Uterus (tissue), 4 donors: ENCODE data around the gene FAM240B. TPM values are rescaled to one million over a fixed set of nuclear protein-coding genes. Genes with fewer than 3 reads are reported as not detected.

Source experiments
- DNase-seq, 2 donors: peaks; one replicate each; pipeline ENCODE4 v3.0.0-alpha.2; 2019 to 2020
- H3K27ac ChIP-seq, 2 donors: fragments of 200-600 bp; sonication (generic); 1 replicate in 1 of 2; 2 replicates in 1 of 2; pipeline ENCODE4 v1.5.1; 2016 to 2018
- H3K27me3 ChIP-seq, 2 donors: fragments of 200-600 bp; sonication (generic); one replicate each; pipeline ENCODE4 v1.5.1; 2018 to 2019; ENCODE audit warnings: control low read depth in 1 of 2
- H3K36me3 ChIP-seq, 2 donors: fragments of 200-600 bp; sonication (generic); one replicate each; pipeline ENCODE4 v1.5.1; 2019; ENCODE audit warnings: control low read depth in 1 of 2
- H3K4me1 ChIP-seq, 2 donors: fragments of 200-600 bp; sonication (generic); one replicate each; pipeline ENCODE4 v1.5.1; 2018 to 2019; ENCODE audit warnings: control low read depth in 1 of 2
- H3K4me3 ChIP-seq, 2 donors: fragments of 200-600 bp; sonication (generic); 1 replicate in 1 of 2; 2 replicates in 1 of 2; pipeline ENCODE4 v1.5.1; 2018 to 2019; ENCODE audit warnings: mild to moderate bottlenecking in 1 of 2
- H3K9me3 ChIP-seq, 2 donors: fragments of 200-600 bp; sonication (generic); one replicate each; pipeline ENCODE4 v1.5.1; 2019; ENCODE audit warnings: control low read depth in 1 of 2
- CTCF ChIP-seq, 4 experiments: fragments of 200-600 bp in 2 of 4; fragments of 450-650 bp in 2 of 4; sonication (generic) in 2 of 4; IDR thresholded peaks; one replicate each; pipeline ENCODE4 v1.5.1; 2016 to 2019; ENCODE audit warnings: antibody characterized with exemption in 4 of 4, mild to moderate bottlenecking in 2 of 4, moderate library complexity in 1 of 4
- POLR2A ChIP-seq, 2 donors: fragments of 450-650 bp; IDR thresholded peaks; one replicate each; pipeline ENCODE4 v1.6.1; 2016; ENCODE audit warnings: antibody characterized with exemption in 2 of 2, mild to moderate bottlenecking in 1 of 2, moderate library complexity in 1 of 2
- intact Hi-C: fragments of 100-400 bp; cut with DNase I; formaldehyde crosslinking; loops from one replicate; pipeline ENCODE4 v1.15.1; 2023; ENCODE audit warnings: low total_unique reads
- total RNA-seq, 4 donors: library from RNA; depleted of rRNA in 3 of 4; stranded (reverse); fragments of >200 nt in 3 of 4; gene quantifications; one replicate each; pipeline versions ENCODE4 v1.1.0 to v1.2.4, GENCODE V29; 2014 to 2023
- donor health status: DM: yes; HTN: yes; CAD: no.

FAM240B gene
- total RNA-seq, 4 donors from 2014 or later: not detected

GRCh38 chr9:38675831-38676230 lies 44.1 kb downstream of the FAM240B start:
- TF ChIP-seq POLR2A (IDR thresholded peaks at IDR 0.05) (no peak), CTCF (IDR thresholded peaks at IDR 0.05) (no peak)
- no peaks in the 10 kb centered on the region for H3K4me1 ChIP-seq
- no peaks in the 10 kb centered on the region for H3K27me3 ChIP-seq
- no peaks in the 10 kb centered on the region for H3K36me3 ChIP-seq
- intact Hi-C loops: no loop called here
- no peak overlapping the region for H3K4me3 ChIP-seq
- no peaks in the 10 kb centered on the region for H3K9me3 ChIP-seq
- no peak for DNase-seq
- no peak overlapping the region for H3K27ac ChIP-seq

- H3K27ac ChIP-seq: no peak overlapping the region
- no peaks in the 10 kb centered on the region for H3K4me1 ChIP-seq
- intact Hi-C loops: no loop called here
- H3K4me3 ChIP-seq: no peak overlapping the region
- H3K36me3 ChIP-seq: no peaks in the 10 kb centered on the region
- TF ChIP-seq POLR2A (IDR thresholded peaks at IDR 0.05) (no peak), CTCF (IDR thresholded peaks at IDR 0.05) (no peak)
- H3K27me3 ChIP-seq: no peaks in the 10 kb centered on the region
- H3K9me3 ChIP-seq: no peaks in the 10 kb centered on the region
- no peak for DNase-seq
Measured at GRCh38 chr9:38675211-38675610, 44.7 kb downstream of the FAM240B start.

- DNase-seq: no peak
- no peaks in the 10 kb centered on the region for H3K36me3 ChIP-seq
- H3K27ac ChIP-seq: no peak overlapping the region
- TF ChIP-seq POLR2A (IDR thresholded peaks at IDR 0.05): no peak
- no peak for TF ChIP-seq CTCF (IDR thresholded peaks at IDR 0.05)
- intact Hi-C loops: no loop called here
- H3K4me3 ChIP-seq: no peak overlapping the region
- no peaks in the 10 kb centered on the region for H3K27me3 ChIP-seq
- no peaks in the 10 kb centered on the region for H3K9me3 ChIP-seq
- no peaks in the 10 kb centered on the region for H3K4me1 ChIP-seq
Measured at GRCh38 chr9:38673399-38674193, 46.3 kb downstream of the FAM240B start.

GRCh38 chr9:38671748-38672147 lies 48.2 kb downstream of the FAM240B start:
- no peaks in the 10 kb centered on the region for H3K27me3 ChIP-seq
- intact Hi-C loops: no loop called here
- H3K4me1 ChIP-seq: no peaks in the 10 kb centered on the region
- H3K27ac ChIP-seq: no peak overlapping the region
- no peaks in the 10 kb centered on the region for H3K36me3 ChIP-seq
- no peaks in the 10 kb centered on the region for H3K9me3 ChIP-seq
- H3K4me3 ChIP-seq: no peak overlapping the region
- TF ChIP-seq CTCF (IDR thresholded peaks at IDR 0.05): no peak
- no peak for TF ChIP-seq POLR2A (IDR thresholded peaks at IDR 0.05)
- no peak for DNase-seq

- H3K4me3 ChIP-seq: no peak overlapping the region
- no peak for DNase-seq
- no peaks in the 10 kb centered on the region for H3K36me3 ChIP-seq
- H3K4me1 ChIP-seq: no peaks in the 10 kb centered on the region
- TF ChIP-seq POLR2A (IDR thresholded peaks at IDR 0.05) (no peak), CTCF (IDR thresholded peaks at IDR 0.05) (no peak)
- no peak overlapping the region for H3K27ac ChIP-seq
- no peaks in the 10 kb centered on the region for H3K9me3 ChIP-seq
- no peaks in the 10 kb centered on the region for H3K27me3 ChIP-seq
- intact Hi-C loops: no loop called here
Measured at GRCh38 chr9:38671372-38671731, 48.6 kb downstream of the FAM240B start.
